HCT116 (cell line): ENCODE results near the gene SYNPO. TPM values are rescaled to one million over a fixed set of nuclear protein-coding genes. Genes with fewer than 3 reads are reported as not detected.

Experiments
- ATAC-seq: fragments of 200-7000 bp; cut with Tn5 transposase; 2 replicates; pipeline ENCODE4 v1.9.1; 2020; ENCODE audit warnings: mild to moderate bottlenecking, moderate library complexity
- BruUV-seq: library from RNA; stranded (reverse); fragments of 400-500 nt; replicated peaks from 2 replicates; lab custom pipeline; 2021; lab: Mats Ljungman, UMichigan
- CTCF ChIA-PET: fragments of 300-600 bp; sonication (Branson Sonifier 250); formaldehyde crosslinking; loops from one replicate; lab custom pipeline; 2021; ENCODE audit warnings: antibody characterized with exemption; lab: Charles Lee
- POLR2A ChIA-PET: fragments of 300-600, 350-600 bp; sonication (Branson Sonifier 250); formaldehyde crosslinking; loops from one replicate; lab custom pipeline; 2021; ENCODE audit warnings: antibody characterized with exemption; lab: Charles Lee
- RAD21 ChIA-PET, 2 experiments: fragments of 300-600 bp; sonication (Branson Sonifier 250); formaldehyde crosslinking; loops; one replicate each; lab custom pipeline; 2023; ENCODE audit warnings: low total read pairs in 2 of 2; ENCODE audit not compliant: uncharacterized antibody in 2 of 2, unreplicated experiment in 2 of 2, low non-redundant PET in 1 of 2; lab: Charles Lee
- DNase-seq: peaks from one replicate; pipeline ENCODE4 v3.0.0-alpha.2; 2010; ENCODE audit warnings: low read depth, low spot score
- H2AFZ ChIP-seq: fragments of 200-600 bp; shearing (Covaris generic), sonication (generic); 2 replicates; pipeline ENCODE4 v1.6.1; 2017; ENCODE audit warnings: low read depth, mixed run types, mixed read lengths, antibody characterized with exemption, low read length; ENCODE audit not compliant: poor library complexity, severe bottlenecking
- H3K27ac ChIP-seq: 2 replicates; pipeline ENCODE4 v1.5.1; 2012; ENCODE audit warnings: low read depth, low read length
- H3K27me3 ChIP-seq: fragments of 200-600 bp; sonication (generic); 2 replicates; pipeline ENCODE4 v1.6.1; 2016; ENCODE audit warnings: mixed run types, low read length, mixed read lengths; ENCODE audit not compliant: insufficient read depth
- H3K36me3 ChIP-seq, 2 experiments: fragments of 200-500 bp in 1 of 2; fragments of 200-600 bp in 1 of 2; sonication (Bioruptor generic) in 1 of 2; sonication (generic) in 1 of 2; 2 replicates each; pipeline versions ENCODE4 v1.5.1 to v1.6.1; 2014 to 2016; ENCODE audit warnings: low read length in 2 of 2, inconsistent platforms in 1 of 2, mixed read lengths in 1 of 2, mixed run types in 1 of 2; ENCODE audit not compliant: insufficient read depth in 2 of 2, control insufficient read depth in 1 of 2
- H3K4me1 ChIP-seq, 2 experiments: fragments of 200-600 bp in 1 of 2; sonication (generic) in 1 of 2; 2 replicates each; pipeline versions ENCODE4 v1.5.1 to v1.6.1; 2012 to 2017; ENCODE audit warnings: low read length in 2 of 2, inconsistent platforms in 1 of 2, mild to moderate bottlenecking in 1 of 2, mixed read lengths in 1 of 2, mixed run types in 1 of 2, moderate library complexity in 1 of 2; ENCODE audit not compliant: insufficient read depth in 2 of 2, control insufficient read depth in 1 of 2
- H3K4me2 ChIP-seq: fragments of 200-600 bp; sonication (generic); 2 replicates; pipeline ENCODE4 v1.6.1; 2017; ENCODE audit warnings: mixed run types, low read length, mixed read lengths
- H3K4me3 ChIP-seq, 2 experiments: fragments of 200-600 bp in 1 of 2; sonication (generic) in 1 of 2; replicated peaks in 1 of 2; 2 replicates each; pipeline ENCODE4 v1.5.1; 2011 to 2016; ENCODE audit warnings: low read length in 2 of 2, control low read depth in 1 of 2, low read depth in 1 of 2, mild to moderate bottlenecking in 1 of 2, mixed read lengths in 1 of 2, mixed run types in 1 of 2
- H3K79me2 ChIP-seq: fragments of 200-600 bp; sonication (generic); 2 replicates; pipeline ENCODE4 v1.6.1; 2017; ENCODE audit warnings: mild to moderate bottlenecking, mixed run types, low read length, moderate library complexity, mixed read lengths; ENCODE audit not compliant: insufficient read depth
- H3K9ac ChIP-seq: fragments of 200-600 bp; sonication (generic); 2 replicates; pipeline ENCODE4 v1.6.1; 2016; ENCODE audit warnings: low read length, mixed read lengths
- H3K9me2 ChIP-seq: fragments of 200-600 bp; sonication (generic), shearing (Covaris generic); 2 replicates; pipeline ENCODE4 v1.6.1; 2017; ENCODE audit warnings: mixed run types, mild to moderate bottlenecking, moderate library complexity; ENCODE audit not compliant: insufficient read depth
- H3K9me3 ChIP-seq, 2 experiments: fragments of 200-500 bp in 1 of 2; fragments of 200-600 bp in 1 of 2; sonication (Bioruptor generic) in 1 of 2; sonication (generic) in 1 of 2; 2 replicates each; pipeline ENCODE4 v1.6.1; 2014 to 2017; ENCODE audit warnings: low read length in 2 of 2, mixed read lengths in 2 of 2, inconsistent platforms in 1 of 2, low read depth in 1 of 2, mild to moderate bottlenecking in 1 of 2, mixed run types in 1 of 2, moderate library complexity in 1 of 2; ENCODE audit not compliant: control insufficient read depth in 1 of 2, insufficient read depth in 1 of 2
- H4K20me1 ChIP-seq: fragments of 200-600 bp; sonication (generic), shearing (Covaris generic); 2 replicates; pipeline ENCODE4 v1.6.1; 2017; ENCODE audit warnings: mixed run types, mild to moderate bottlenecking, moderate library complexity; ENCODE audit not compliant: insufficient read depth
- ATF3 ChIP-seq: IDR thresholded peaks from 2 replicates; pipeline ENCODE4 v1.6.1; 2012
- CBX3 ChIP-seq: IDR thresholded peaks from 2 replicates; pipeline ENCODE4 v1.6.1; 2012; ENCODE audit warnings: low read depth
- CTCF ChIP-seq, 3 experiments: fragments of 200-600 bp in 1 of 3; sonication (generic) in 1 of 3; IDR thresholded peaks in 2 of 3; conservative IDR thresholded peaks in 1 of 3; 2 replicates each; pipeline ENCODE4 v1.5.1; 2012 to 2017; ENCODE audit warnings: low read depth in 2 of 3, low read length in 2 of 3, antibody characterized with exemption in 1 of 3, borderline replicate concordance in 1 of 3, control low read depth in 1 of 3, mild to moderate bottlenecking in 1 of 3, mixed read lengths in 1 of 3, mixed run types in 1 of 3, moderate library complexity in 1 of 3; ENCODE audit not compliant: insufficient read depth in 1 of 3
- ELF1 ChIP-seq: IDR thresholded peaks from 2 replicates; pipeline ENCODE4 v1.6.1; 2012; ENCODE audit warnings: low read depth, borderline replicate concordance
- EZH2 ChIP-seq: fragments of 200-600 bp; sonication (generic); IDR thresholded peaks from 2 replicates; pipeline ENCODE4 v1.6.1; 2017; ENCODE audit warnings: antibody characterized with exemption, mixed run types
- EZH2phosphoT487 ChIP-seq: fragments of 200-600 bp; IDR thresholded peaks from 2 replicates; pipeline ENCODE4 v1.6.1; 2018; ENCODE audit warnings: antibody characterized with exemption, borderline replicate concordance
- JUND ChIP-seq: IDR thresholded peaks from 2 replicates; pipeline ENCODE4 v1.6.1; 2012
- MAX ChIP-seq: IDR thresholded peaks from 2 replicates; pipeline ENCODE4 v1.6.1; 2012
- POLR2A ChIP-seq: IDR thresholded peaks from 2 replicates; pipeline ENCODE4 v1.7.0; 2011; ENCODE audit warnings: borderline replicate concordance; ENCODE audit not compliant: insufficient read depth, insufficient read length; ENCODE audit errors: extremely low read depth
- POLR2AphosphoS5 ChIP-seq: IDR thresholded peaks from 2 replicates; pipeline ENCODE4 v1.6.1; 2011; ENCODE audit warnings: mild to moderate bottlenecking, low read depth, low read length, moderate library complexity
- RAD21 ChIP-seq: IDR thresholded peaks from 2 replicates; pipeline ENCODE4 v1.6.1; 2012; ENCODE audit warnings: low read depth, mild to moderate bottlenecking
- SIN3A ChIP-seq: IDR thresholded peaks from 2 replicates; pipeline ENCODE4 v1.6.1; 2012; ENCODE audit warnings: low read depth
- SRF ChIP-seq: IDR thresholded peaks from 2 replicates; pipeline ENCODE4 v1.6.1; 2012; ENCODE audit warnings: low read depth
- ZBTB33 ChIP-seq: IDR thresholded peaks from 2 replicates; pipeline ENCODE4 v1.6.1; 2011; ENCODE audit warnings: mild to moderate bottlenecking, low read length, moderate library complexity; ENCODE audit not compliant: insufficient replicate concordance; ENCODE audit errors: extremely low read depth
- ZNF274 ChIP-seq: fragments of 200-500 bp; sonication (Bioruptor generic); IDR thresholded peaks from 2 replicates; pipeline ENCODE4 v1.6.1; 2014; ENCODE audit warnings: mild to moderate bottlenecking, low read depth, low read length, inconsistent platforms
- intact Hi-C: fragments of 100-400 bp; cut with micrococcal nuclease; formaldehyde crosslinking; loops from 2 replicates; pipeline ENCODE4 v1.10.0; 2022
- total RNA-seq: library from RNA; stranded (reverse); gene quantifications from one replicate; pipeline ENCODE4 v1.2.1, GENCODE V29; 2021; ENCODE audit not compliant: unreplicated experiment

The SYNPO gene
- total RNA-seq, 1 experiment from 2014 or later: 8.2 TPM

- no peak overlapping the region for H3K4me2 ChIP-seq
- POLR2A ChIA-PET: no interaction called here
- intact Hi-C loops: no loop called here
Observed at GRCh38 chr5:150661821-150662596, 21.5 kb downstream of the SYNPO start.

More at GRCh38 chr5:150661821-150662596, 21.5 kb downstream of the SYNPO start:
- H3K9me3 ChIP-seq: no peaks in the 10 kb centered on the region
- no peaks in the 10 kb centered on the region for H3K79me2 ChIP-seq
- no peak overlapping the region for H2AFZ ChIP-seq
- H3K36me3 ChIP-seq: no peaks in the 10 kb centered on the region
- H3K4me3 ChIP-seq: no peak overlapping the region
- no peak overlapping the region for H3K27ac ChIP-seq
- no peaks in the 10 kb centered on the region for H4K20me1 ChIP-seq
- no peaks in the 10 kb centered on the region for H3K9me2 ChIP-seq
- ATAC-seq (no peak), DNase-seq (no peak)
- H3K4me1 ChIP-seq: peaks cover 4 to 6% of the 10 kb centered on the region in 2 experiments; a peak in 2 of 4 replicates
- H3K9ac ChIP-seq: no peak overlapping the region
- TF ChIP-seq EZH2phosphoT487: no peak
- TF ChIP-seq JUND: no peak
- no peak for TF ChIP-seq RAD21
- no peak for TF ChIP-seq EZH2
- TF ChIP-seq ZBTB33: no peak
- no peak for TF ChIP-seq CTCF (IDR thresholded peaks at IDR 0.05 in 2 of 3, conservative IDR thresholded peaks at IDR 0.05 in 1 of 3; ENCODE audit: borderline replicate concordance in 1 of 3, insufficient read depth in 1 of 3, low read depth in 2 of 3, low read length in 2 of 3)
- no peak for TF ChIP-seq ZNF274
- TF ChIP-seq POLR2AphosphoS5: no peak
- no peak for TF ChIP-seq POLR2A
- TF ChIP-seq SRF: no peak
- no peak for TF ChIP-seq CBX3
- TF ChIP-seq ATF3: no peak
- no peak for TF ChIP-seq SIN3A
- no peak for TF ChIP-seq MAX
- TF ChIP-seq ELF1: no peak
- RAD21 ChIA-PET: no interaction called here
- no peaks in the 10 kb centered on the region; the same call in 1 of the 2 replicates for H3K27me3 ChIP-seq
- CTCF ChIA-PET: no interaction called here
- no TSS peak for BruUV-seq
